KMS-11 (cell line): ENCODE data around the gene TSPAN18.

Experiments
- H2AFZ ChIP-seq: fragments of 200-600 bp; sonication (generic); 2 replicates; pipeline ENCODE4 v1.6.1; 2016; ENCODE audit warnings: antibody characterized with exemption, mixed run types, low read depth
- H3K27ac ChIP-seq: fragments of 200-600 bp; sonication (generic); 2 replicates; pipeline ENCODE4 v1.6.1; 2016; ENCODE audit warnings: mild to moderate bottlenecking, mixed run types
- H3K27me3 ChIP-seq: fragments of 200-600 bp; sonication (generic); 2 replicates; pipeline ENCODE4 v1.6.1; 2017; ENCODE audit warnings: mild to moderate bottlenecking, low read depth, mixed run types, moderate library complexity; ENCODE audit not compliant: insufficient read depth
- H3K36me3 ChIP-seq: fragments of 200-600 bp; sonication (generic); 2 replicates; pipeline ENCODE4 v1.6.1; 2017; ENCODE audit warnings: mild to moderate bottlenecking, mixed run types; ENCODE audit not compliant: insufficient read depth
- H3K4me1 ChIP-seq: fragments of 200-600 bp; sonication (generic); 2 replicates; pipeline ENCODE4 v1.6.1; 2016; ENCODE audit warnings: mild to moderate bottlenecking, low read depth, mixed run types; ENCODE audit not compliant: poor library complexity, severe bottlenecking
- H3K4me2 ChIP-seq: fragments of 200-600 bp; sonication (generic); 2 replicates; pipeline ENCODE4 v1.7.0; 2016; ENCODE audit warnings: mild to moderate bottlenecking, mixed run types
- H3K4me3 ChIP-seq: fragments of 200-600 bp; sonication (generic); IDR thresholded peaks from 2 replicates; pipeline ENCODE4 v1.6.1; 2017; ENCODE audit warnings: low read depth, low read length, mixed read lengths; ENCODE audit not compliant: insufficient read depth
- H3K79me2 ChIP-seq: fragments of 200-600 bp; sonication (generic); 2 replicates; pipeline ENCODE4 v1.6.1; 2016; ENCODE audit warnings: low read depth, mixed run types; ENCODE audit not compliant: insufficient read depth
- H3K9ac ChIP-seq: fragments of 200-600 bp; sonication (generic); 2 replicates; pipeline ENCODE4 v1.6.1; 2016; ENCODE audit warnings: mild to moderate bottlenecking, mixed run types
- H4K20me1 ChIP-seq: fragments of 200-600 bp; sonication (generic); 2 replicates; pipeline ENCODE4 v1.6.1; 2016; ENCODE audit warnings: mild to moderate bottlenecking, mixed run types; ENCODE audit not compliant: insufficient read depth
- TF ChIP-seq, protein P1 (sequence below): fragments of 200-600 bp; sonication (generic); conservative IDR thresholded peaks from 2 replicates; pipeline ENCODE4 v1.6.1; 2017; ENCODE audit warnings: low read depth, mild to moderate bottlenecking, antibody characterized with exemption, low read length, moderate library complexity, mixed read lengths

TSPAN18 gene

DNA sequence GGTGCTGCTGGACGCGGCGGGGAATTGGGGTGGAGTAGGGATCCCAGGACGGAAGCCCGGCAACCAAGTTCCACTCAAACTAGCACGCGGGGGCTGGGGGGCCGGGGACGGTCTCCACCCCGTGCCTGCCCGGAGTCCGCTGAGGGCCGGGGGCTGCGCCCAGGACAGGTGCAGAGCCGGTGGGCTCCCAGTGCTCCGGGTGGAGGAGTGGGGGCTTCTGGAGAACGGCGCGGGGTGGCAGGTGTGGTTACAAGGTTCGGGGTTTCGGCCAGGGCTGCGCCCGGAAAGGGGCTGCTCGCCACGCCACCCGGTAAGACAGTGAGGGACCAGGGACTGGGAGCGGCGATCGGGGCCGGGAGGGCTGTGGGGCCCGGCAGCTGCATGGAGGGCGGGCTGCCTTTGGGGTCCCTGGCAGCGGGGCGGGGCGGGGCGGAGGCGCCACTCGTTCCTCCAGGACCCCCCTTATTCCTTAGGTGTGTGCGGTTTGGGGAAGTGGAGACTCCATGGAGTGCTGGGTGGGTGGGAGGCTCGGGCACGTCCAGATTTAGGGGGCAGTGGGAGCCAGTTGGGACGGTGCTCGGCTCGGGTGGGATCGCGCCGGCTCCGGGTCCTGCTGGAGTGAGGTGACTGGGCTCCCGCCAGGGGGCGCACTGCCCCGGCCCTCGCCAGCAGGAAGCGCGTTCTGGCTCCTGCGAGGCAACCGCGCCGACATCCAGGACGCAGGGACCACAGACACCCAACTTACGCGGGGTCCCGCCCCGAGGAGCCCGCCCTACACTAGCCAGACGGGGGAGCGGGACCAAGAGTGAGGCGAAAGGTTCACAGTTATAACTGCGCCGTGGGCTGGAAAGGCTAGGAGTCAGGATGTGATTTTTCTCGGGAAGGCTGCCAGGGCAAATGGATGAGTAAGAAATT lies 868 bp downstream of the TSPAN18 start:
- no peaks in the 10 kb centered on the region for H3K79me2 ChIP-seq
- H3K4me3 ChIP-seq: no peak overlapping the region
- TF ChIP-seq, protein P1, sequence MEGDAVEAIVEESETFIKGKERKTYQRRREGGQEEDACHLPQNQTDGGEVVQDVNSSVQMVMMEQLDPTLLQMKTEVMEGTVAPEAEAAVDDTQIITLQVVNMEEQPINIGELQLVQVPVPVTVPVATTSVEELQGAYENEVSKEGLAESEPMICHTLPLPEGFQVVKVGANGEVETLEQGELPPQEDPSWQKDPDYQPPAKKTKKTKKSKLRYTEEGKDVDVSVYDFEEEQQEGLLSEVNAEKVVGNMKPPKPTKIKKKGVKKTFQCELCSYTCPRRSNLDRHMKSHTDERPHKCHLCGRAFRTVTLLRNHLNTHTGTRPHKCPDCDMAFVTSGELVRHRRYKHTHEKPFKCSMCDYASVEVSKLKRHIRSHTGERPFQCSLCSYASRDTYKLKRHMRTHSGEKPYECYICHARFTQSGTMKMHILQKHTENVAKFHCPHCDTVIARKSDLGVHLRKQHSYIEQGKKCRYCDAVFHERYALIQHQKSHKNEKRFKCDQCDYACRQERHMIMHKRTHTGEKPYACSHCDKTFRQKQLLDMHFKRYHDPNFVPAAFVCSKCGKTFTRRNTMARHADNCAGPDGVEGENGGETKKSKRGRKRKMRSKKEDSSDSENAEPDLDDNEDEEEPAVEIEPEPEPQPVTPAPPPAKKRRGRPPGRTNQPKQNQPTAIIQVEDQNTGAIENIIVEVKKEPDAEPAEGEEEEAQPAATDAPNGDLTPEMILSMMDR: peak; percentile 82
- H3K4me2 ChIP-seq: peak overlapping the region; percentile 84; the same call in 1 of the 2 replicates
- peaks cover 8% of the 10 kb centered on the region for H3K4me1 ChIP-seq
- H2AFZ ChIP-seq: peak overlapping the region; percentile 84
- H3K27ac ChIP-seq: no peak overlapping the region
- H3K36me3 ChIP-seq: no peaks in the 10 kb centered on the region
- no peaks in the 10 kb centered on the region; the same call in 1 of the 2 replicates for H3K27me3 ChIP-seq
- peak overlapping the region; percentile 58 for H3K9ac ChIP-seq
- H4K20me1 ChIP-seq: no peaks in the 10 kb centered on the region

DNA sequence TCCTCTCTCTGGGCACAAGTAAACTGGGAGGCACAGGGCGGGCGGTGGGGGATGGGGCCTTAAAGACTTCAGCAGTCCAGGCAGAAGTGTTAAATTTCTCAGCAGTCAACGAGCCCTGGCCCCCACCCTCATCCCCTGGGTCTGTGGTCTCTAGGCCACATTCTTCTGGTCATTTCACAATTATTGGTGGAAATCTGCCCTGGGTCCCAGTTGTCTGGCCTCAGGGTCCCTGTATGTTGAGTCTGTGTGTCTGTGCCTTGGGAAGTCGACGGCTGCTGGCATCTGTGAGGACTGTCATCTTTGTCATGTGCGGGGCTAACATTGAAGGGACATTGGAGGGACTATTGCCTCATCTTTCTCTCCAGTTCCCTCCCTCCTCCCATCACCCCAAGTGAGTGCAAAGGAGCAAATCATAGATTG lies 1.7 kb downstream of the TSPAN18 start:
- Histone ChIP-seq H3K27me3 (no peaks in the 10 kb centered on the region; the same call in 1 of the 2 replicates), H3K4me3 (no peak overlapping the region), H4K20me1 (no peaks in the 10 kb centered on the region), H3K4me1 (peaks cover 8% of the 10 kb centered on the region), H3K79me2 (no peaks in the 10 kb centered on the region), H2AFZ (peak overlapping the region; percentile 84; the same call in 1 of the 2 replicates), H3K27ac (no peak overlapping the region), H3K4me2 (peak overlapping the region; percentile 84; the same call in 1 of the 2 replicates), H3K36me3 (no peaks in the 10 kb centered on the region), H3K9ac (no peak overlapping the region)
- TF ChIP-seq, protein P1: no peak

DNA sequence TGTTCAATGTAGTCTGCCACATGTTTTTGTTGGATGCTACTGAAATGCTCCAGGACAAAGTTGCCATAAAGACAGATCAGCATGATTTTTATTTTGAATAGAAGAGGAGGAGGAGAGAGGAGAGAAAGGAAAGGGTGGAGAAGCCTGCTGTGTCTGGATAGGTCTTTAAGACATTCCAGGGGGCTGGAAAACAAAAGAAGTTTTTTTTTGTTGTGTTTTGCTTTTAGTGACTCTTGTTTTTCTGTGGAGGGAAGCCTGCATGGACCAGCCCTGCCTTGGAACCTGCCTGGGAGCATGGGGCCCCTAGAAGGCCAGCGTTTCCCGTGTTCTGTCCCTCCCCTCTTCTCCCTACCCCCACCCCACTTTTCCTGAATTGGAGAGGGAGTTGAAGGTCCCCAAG lies 2.3 kb downstream of the TSPAN18 start:
- H3K27me3 ChIP-seq: no peaks in the 10 kb centered on the region; the same call in 1 of the 2 replicates
- H3K4me2 ChIP-seq: no peak overlapping the region
- H2AFZ ChIP-seq: no peak overlapping the region
- H3K4me1 ChIP-seq: peaks cover 8% of the 10 kb centered on the region
- no peaks in the 10 kb centered on the region for H3K79me2 ChIP-seq
- no peaks in the 10 kb centered on the region for H4K20me1 ChIP-seq
- H3K27ac ChIP-seq: no peak overlapping the region
- no peak overlapping the region for H3K4me3 ChIP-seq
- H3K36me3 ChIP-seq: no peaks in the 10 kb centered on the region
- H3K9ac ChIP-seq: no peak overlapping the region
- TF ChIP-seq, protein P1: no peak

DNA sequence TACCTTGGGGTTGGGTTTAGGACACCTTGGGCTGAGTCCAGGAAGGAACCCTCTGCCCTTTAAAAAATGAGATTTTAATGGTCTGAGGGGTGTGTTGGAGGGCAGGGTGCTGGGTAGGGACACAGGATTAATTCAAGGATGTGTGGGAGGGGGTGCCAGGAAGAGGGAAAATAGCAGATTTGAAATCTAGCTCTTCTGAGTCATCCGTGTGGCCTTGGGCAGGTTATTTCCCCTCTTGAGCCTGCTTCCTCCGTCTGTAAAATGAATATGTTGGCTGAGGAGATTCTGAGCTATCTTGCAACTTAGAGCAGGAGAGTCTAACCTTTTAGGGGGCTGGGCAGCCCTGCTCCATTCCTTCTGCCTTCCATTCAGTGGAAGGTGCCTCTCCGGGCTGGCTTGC lies 3.0 kb downstream of the TSPAN18 start:
- Histone ChIP-seq H3K27me3 (no peaks in the 10 kb centered on the region; the same call in 1 of the 2 replicates), H3K4me1 (peaks cover 8% of the 10 kb centered on the region), H3K9ac (no peak overlapping the region), H2AFZ (no peak overlapping the region), H3K4me3 (no peak overlapping the region), H3K36me3 (no peaks in the 10 kb centered on the region), H3K4me2 (no peak overlapping the region), H4K20me1 (no peaks in the 10 kb centered on the region), H3K79me2 (no peaks in the 10 kb centered on the region), H3K27ac (no peak overlapping the region)
- TF ChIP-seq, protein P1: no peak
